ENCODE data around the gene BTBD9.

DNA sequence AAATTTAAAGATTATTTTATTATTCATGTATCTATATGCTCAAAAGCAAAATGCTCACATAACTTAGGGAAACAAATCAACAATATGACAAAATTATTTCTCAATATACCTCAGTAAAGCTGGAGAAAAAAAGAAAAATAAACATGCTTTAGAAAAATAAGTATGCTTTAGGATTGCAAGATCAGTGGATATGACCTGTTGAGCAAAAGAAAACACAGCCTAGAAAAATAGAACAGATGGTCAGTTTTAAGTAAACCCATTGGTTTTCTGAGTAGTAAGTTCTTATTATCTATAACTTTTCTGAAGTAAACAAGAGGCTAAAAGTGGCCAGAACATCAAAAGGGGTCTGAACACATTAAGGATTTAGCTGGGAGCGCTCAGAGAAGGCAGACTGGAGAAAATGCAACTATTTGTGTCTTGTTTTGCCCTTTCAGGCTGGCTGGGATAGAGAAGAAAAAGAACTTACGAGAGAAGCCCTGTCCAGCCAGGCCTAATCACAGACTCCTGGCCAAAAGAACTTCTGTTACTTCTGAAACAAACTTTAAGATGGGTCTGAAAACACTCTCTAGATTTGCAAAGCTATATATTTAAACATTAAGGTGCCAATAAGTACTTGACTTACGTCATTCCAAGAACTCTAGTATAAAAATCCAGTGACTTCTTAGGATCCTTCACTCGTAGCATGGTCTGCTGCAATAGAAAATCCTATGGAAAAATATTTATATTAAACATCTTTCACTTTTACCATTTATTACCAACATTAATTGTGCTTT, 46.7 kb upstream of the BTBD9 start:
- TF ChIP-seq, protein P1, sequence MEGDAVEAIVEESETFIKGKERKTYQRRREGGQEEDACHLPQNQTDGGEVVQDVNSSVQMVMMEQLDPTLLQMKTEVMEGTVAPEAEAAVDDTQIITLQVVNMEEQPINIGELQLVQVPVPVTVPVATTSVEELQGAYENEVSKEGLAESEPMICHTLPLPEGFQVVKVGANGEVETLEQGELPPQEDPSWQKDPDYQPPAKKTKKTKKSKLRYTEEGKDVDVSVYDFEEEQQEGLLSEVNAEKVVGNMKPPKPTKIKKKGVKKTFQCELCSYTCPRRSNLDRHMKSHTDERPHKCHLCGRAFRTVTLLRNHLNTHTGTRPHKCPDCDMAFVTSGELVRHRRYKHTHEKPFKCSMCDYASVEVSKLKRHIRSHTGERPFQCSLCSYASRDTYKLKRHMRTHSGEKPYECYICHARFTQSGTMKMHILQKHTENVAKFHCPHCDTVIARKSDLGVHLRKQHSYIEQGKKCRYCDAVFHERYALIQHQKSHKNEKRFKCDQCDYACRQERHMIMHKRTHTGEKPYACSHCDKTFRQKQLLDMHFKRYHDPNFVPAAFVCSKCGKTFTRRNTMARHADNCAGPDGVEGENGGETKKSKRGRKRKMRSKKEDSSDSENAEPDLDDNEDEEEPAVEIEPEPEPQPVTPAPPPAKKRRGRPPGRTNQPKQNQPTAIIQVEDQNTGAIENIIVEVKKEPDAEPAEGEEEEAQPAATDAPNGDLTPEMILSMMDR (IDR thresholded peaks at IDR 0.05 in 8 of 11, conservative IDR thresholded peaks at IDR 0.05 in 3 of 11), result no peak
- TF ChIP-seq POLR2A (IDR thresholded peaks at IDR 0.05), result no peak
